WTC11 (cell line): ENCODE results near the gene SPAG9. TPM values are rescaled to one million over a fixed set of nuclear protein-coding genes. Genes with fewer than 3 reads are reported as not detected.

ENCODE experiments used
- ATAC-seq: fragments of 200-7000 bp; cut with Tn5 transposase; 2 replicates; pipeline ENCODE4 v1.10.0; 2021; ENCODE audit warnings: mild to moderate bottlenecking, moderate library complexity
- CTCF ChIA-PET: fragments of 300-600 bp; sonication (Branson Sonifier 250); formaldehyde crosslinking; loops from one replicate; lab custom pipeline; 2021; ENCODE audit warnings: antibody characterized with exemption; lab: Charles Lee
- POLR2A ChIA-PET: fragments of 350-600 bp; sonication (Branson Sonifier 250); formaldehyde crosslinking; loops from one replicate; lab custom pipeline; 2021; ENCODE audit warnings: antibody characterized with exemption; lab: Charles Lee
- DNase-seq: peaks from one replicate; pipeline ENCODE4 v3.0.0; 2021; ENCODE audit warnings: low spot score
- H3K27ac Mint-ChIP-seq: 2 replicates; pipeline ENCODE4 v1.8.0; 2021; ENCODE audit warnings: mixed read lengths
- H3K27me3 Mint-ChIP-seq: 2 replicates; pipeline ENCODE4 v1.8.0; 2021; ENCODE audit warnings: low read depth, mild to moderate bottlenecking, moderate library complexity, mixed read lengths
- H3K36me3 Mint-ChIP-seq: 2 replicates; pipeline ENCODE4 v1.8.0; 2021; ENCODE audit warnings: mixed read lengths
- H3K4me1 Mint-ChIP-seq: 2 replicates; pipeline ENCODE4 v1.8.0; 2022; ENCODE audit warnings: mixed read lengths
- H3K4me3 Mint-ChIP-seq: 2 replicates; pipeline ENCODE4 v1.8.0; 2021; ENCODE audit warnings: mild to moderate bottlenecking, moderate library complexity, mixed read lengths
- H3K9me3 Mint-ChIP-seq: 2 replicates; pipeline ENCODE4 v1.8.0; 2021; ENCODE audit warnings: mixed read lengths
- CREB1 ChIP-seq: sonication (generic); formaldehyde crosslinking; IDR thresholded peaks from 2 replicates; pipeline ENCODE4 v1.8.0; 2023; ENCODE audit warnings: mild to moderate bottlenecking, missing genetic modification reagents
- ESRRA ChIP-seq: sonication (generic); formaldehyde crosslinking; IDR thresholded peaks from 2 replicates; pipeline ENCODE4 v1.8.1; 2022; ENCODE audit warnings: mild to moderate bottlenecking, missing genetic modification reagents, borderline replicate concordance
- FOXK1 ChIP-seq: sonication (generic); formaldehyde crosslinking; IDR thresholded peaks from 2 replicates; pipeline ENCODE4 v1.8.0; 2022; ENCODE audit warnings: mild to moderate bottlenecking, moderate library complexity, missing genetic modification reagents
- FOXP1 ChIP-seq: sonication (generic); formaldehyde crosslinking; IDR thresholded peaks from 2 replicates; pipeline ENCODE4 v1.8.0; 2022; ENCODE audit warnings: missing genetic modification reagents, mild to moderate bottlenecking, moderate library complexity, borderline replicate concordance
- GABPB1 ChIP-seq: sonication (generic); formaldehyde crosslinking; IDR thresholded peaks from 2 replicates; pipeline ENCODE4 v1.8.1; 2023; ENCODE audit warnings: mild to moderate bottlenecking, missing genetic modification reagents
- GTF2I ChIP-seq: fragments of 250-450 bp; sonication (Bioruptor Pico); conservative IDR thresholded peaks from 2 replicates; pipeline ENCODE4 v1.4.0; 2021; ENCODE audit warnings: mild to moderate bottlenecking
- NR2C2 ChIP-seq: sonication (generic); formaldehyde crosslinking; IDR thresholded peaks from 2 replicates; pipeline ENCODE4 v1.8.0; 2022; ENCODE audit warnings: mild to moderate bottlenecking, missing genetic modification reagents
- PREB ChIP-seq: sonication (generic); formaldehyde crosslinking; IDR thresholded peaks from 2 replicates; pipeline ENCODE4 v1.8.1; 2022; ENCODE audit warnings: mild to moderate bottlenecking, missing genetic modification reagents, moderate library complexity, borderline replicate concordance
- SOX15 ChIP-seq: fragments of 250-450 bp; sonication (Bioruptor Pico); IDR thresholded peaks from 2 replicates; pipeline ENCODE4 v1.9.0; 2021; ENCODE audit warnings: mild to moderate bottlenecking
- STAT6 ChIP-seq: sonication (generic); formaldehyde crosslinking; conservative IDR thresholded peaks from 2 replicates; pipeline ENCODE4 v1.8.1; 2023; ENCODE audit warnings: mild to moderate bottlenecking, low read depth, missing genetic modification reagents, moderate library complexity
- TEAD4 ChIP-seq: sonication (generic); formaldehyde crosslinking; IDR thresholded peaks from 2 replicates; pipeline ENCODE4 v1.8.0; 2022; ENCODE audit warnings: mild to moderate bottlenecking, missing genetic modification reagents
- ZNF138 ChIP-seq: sonication (generic); formaldehyde crosslinking; conservative IDR thresholded peaks from 2 replicates; pipeline ENCODE4 v1.8.1; 2022; ENCODE audit warnings: mild to moderate bottlenecking, moderate library complexity, missing genetic modification reagents
- ZNF263 ChIP-seq: sonication (generic); formaldehyde crosslinking; IDR thresholded peaks from 2 replicates; pipeline ENCODE4 v1.8.1; 2022; ENCODE audit warnings: low read depth, mild to moderate bottlenecking, moderate library complexity, missing genetic modification reagents
- ZNF281 ChIP-seq: sonication (generic); formaldehyde crosslinking; IDR thresholded peaks from 2 replicates; pipeline ENCODE4 v1.8.0; 2023; ENCODE audit warnings: mild to moderate bottlenecking, missing genetic modification reagents
- ZNF416 ChIP-seq: fragments of 250-450 bp; sonication (Bioruptor Pico); IDR thresholded peaks from 2 replicates; pipeline ENCODE4 v1.9.0; 2021; ENCODE audit warnings: mild to moderate bottlenecking, inconsistent platforms
- ZNF425 ChIP-seq: fragments of 250-450 bp; sonication (Bioruptor Pico); conservative IDR thresholded peaks from 2 replicates; pipeline ENCODE4 v1.9.0; 2021; ENCODE audit warnings: mild to moderate bottlenecking
- ZNF512 ChIP-seq: sonication (generic); formaldehyde crosslinking; IDR thresholded peaks from 2 replicates; pipeline ENCODE4 v1.8.1; 2022; ENCODE audit warnings: missing genetic modification reagents, borderline replicate concordance
- total RNA-seq: library from RNA; stranded (reverse); gene quantifications from 3 replicates; pipeline ENCODE4 v1.2.3, GENCODE V29; 2021

SPAG9 gene
- total RNA-seq, 1 experiment from 2014 or later, result 51.9 TPM

- ChIA-PET CTCF (no interaction called here), POLR2A (interaction anchor here (0.6 kb wide), 1 partner anchor 135 kb away, joined by 5 read pairs; no protein-coding TSS in a partner anchor)
- no peaks in the 10 kb centered on the region for H3K27me3 Mint-ChIP-seq
- H3K4me3 Mint-ChIP-seq, result no peak overlapping the region
- no peaks in the 10 kb centered on the region for H3K9me3 Mint-ChIP-seq
- no peak for DNase-seq
- no peak overlapping the region for H3K27ac Mint-ChIP-seq
- ATAC-seq, result no peak
- H3K36me3 Mint-ChIP-seq, result no peaks in the 10 kb centered on the region
- H3K4me1 Mint-ChIP-seq, result peaks cover 11% of the 10 kb centered on the region
- TF ChIP-seq GABPB1 (CRISPR knock-in tag) (no peak), FOXK1 (no peak), ZNF416 (CRISPR knock-in tag) (no peak), NR2C2 (CRISPR knock-in tag) (no peak)
These were observed 102.1 kb downstream of the SPAG9 start for GRCh38 chr17:51018541-51018940.

- Mint-ChIP-seq H3K27ac (no peak overlapping the region; the same call in 1 of the 2 replicates), H3K36me3 (no peaks in the 10 kb centered on the region), H3K4me3 (no peak overlapping the region), H3K9me3 (no peaks in the 10 kb centered on the region), H3K4me1 (peaks cover 11% of the 10 kb centered on the region), H3K27me3 (no peaks in the 10 kb centered on the region)
- DNase-seq (no peak), ATAC-seq (no peak)
- POLR2A ChIA-PET, result no interaction called here
- CTCF ChIA-PET, result interaction anchor here (0.6 to 1.6 kb wide), 3 partner anchors 110 to 235 kb away, joined by 3 to 5 read pairs (median 4); partner anchors contain the start of gene NME1
- TF ChIP-seq ZNF138 (CRISPR knock-in tag), result no peak
- no peak for TF ChIP-seq ZNF512 (CRISPR knock-in tag)
- TF ChIP-seq ZNF281 (CRISPR knock-in tag), result no peak
- no peak for TF ChIP-seq FOXP1 (CRISPR knock-in tag)
- no peak for TF ChIP-seq ZNF263 (CRISPR knock-in tag)
- TF ChIP-seq PREB (CRISPR knock-in tag), result no peak
- no peak for TF ChIP-seq ESRRA (CRISPR knock-in tag)
- no peak for TF ChIP-seq ZNF416 (CRISPR knock-in tag)
- no peak for TF ChIP-seq CREB1 (CRISPR knock-in tag)
- TF ChIP-seq TEAD4, result no peak
- TF ChIP-seq GTF2I, result no peak
- TF ChIP-seq SOX15 (CRISPR knock-in tag), result no peak
- TF ChIP-seq STAT6 (CRISPR knock-in tag), result no peak
- TF ChIP-seq ZNF425 (CRISPR knock-in tag), result no peak
These were observed 103.4 kb downstream of the SPAG9 start for GRCh38 chr17:51017270-51017669.
